Mammary epithelial cell (primary cell): ENCODE data around the gene UBB.

Source experiments
- EZH2 ChIP-seq: IDR thresholded peaks from 2 replicates; pipeline ENCODE4 v1.6.1; 2012; ENCODE audit warnings: low read length, inconsistent platforms, borderline replicate concordance
- TF ChIP-seq, protein P1 (sequence below), 2 donors: IDR thresholded peaks in 1 of 2; conservative IDR thresholded peaks in 1 of 2; 2 replicates each; pipeline ENCODE4 v1.5.1; 2011 to 2012; ENCODE audit warnings: inconsistent platforms in 2 of 2, low read length in 2 of 2, mild to moderate bottlenecking in 2 of 2, control low read depth in 1 of 2, low read depth in 1 of 2; ENCODE audit not compliant: insufficient read depth in 1 of 2; ENCODE audit errors: extremely low read depth in 1 of 2

DNA sequence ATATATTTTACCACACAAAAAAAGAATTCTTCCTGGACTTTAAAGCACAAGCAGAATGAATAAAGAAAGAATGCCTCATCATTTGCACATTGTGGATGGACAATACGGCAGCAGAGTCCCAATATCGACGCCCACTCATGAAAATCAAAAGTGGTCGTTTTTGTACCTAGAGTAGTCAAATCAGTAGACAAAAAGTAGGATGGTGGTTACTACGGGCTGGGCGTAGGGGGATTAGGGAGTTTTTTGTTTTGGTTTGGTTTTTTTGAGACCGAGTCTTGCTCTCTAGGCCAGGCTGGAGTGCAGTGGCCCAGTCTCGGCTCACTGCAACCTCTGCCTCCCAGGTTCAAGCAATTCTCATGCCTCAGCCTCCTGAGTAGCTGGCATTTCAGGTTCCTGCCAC lies 19.0 kb upstream of the UBB start:
- TF ChIP-seq, protein P1, sequence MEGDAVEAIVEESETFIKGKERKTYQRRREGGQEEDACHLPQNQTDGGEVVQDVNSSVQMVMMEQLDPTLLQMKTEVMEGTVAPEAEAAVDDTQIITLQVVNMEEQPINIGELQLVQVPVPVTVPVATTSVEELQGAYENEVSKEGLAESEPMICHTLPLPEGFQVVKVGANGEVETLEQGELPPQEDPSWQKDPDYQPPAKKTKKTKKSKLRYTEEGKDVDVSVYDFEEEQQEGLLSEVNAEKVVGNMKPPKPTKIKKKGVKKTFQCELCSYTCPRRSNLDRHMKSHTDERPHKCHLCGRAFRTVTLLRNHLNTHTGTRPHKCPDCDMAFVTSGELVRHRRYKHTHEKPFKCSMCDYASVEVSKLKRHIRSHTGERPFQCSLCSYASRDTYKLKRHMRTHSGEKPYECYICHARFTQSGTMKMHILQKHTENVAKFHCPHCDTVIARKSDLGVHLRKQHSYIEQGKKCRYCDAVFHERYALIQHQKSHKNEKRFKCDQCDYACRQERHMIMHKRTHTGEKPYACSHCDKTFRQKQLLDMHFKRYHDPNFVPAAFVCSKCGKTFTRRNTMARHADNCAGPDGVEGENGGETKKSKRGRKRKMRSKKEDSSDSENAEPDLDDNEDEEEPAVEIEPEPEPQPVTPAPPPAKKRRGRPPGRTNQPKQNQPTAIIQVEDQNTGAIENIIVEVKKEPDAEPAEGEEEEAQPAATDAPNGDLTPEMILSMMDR (conservative IDR thresholded peaks at IDR 0.05 in 1 of 2, IDR thresholded peaks at IDR 0.05 in 1 of 2; ENCODE audit: extremely low read depth in 1 of 2, insufficient read depth in 1 of 2, low read depth in 1 of 2, low read length in 2 of 2), result no peak
- no peak for TF ChIP-seq EZH2
